ENCODE measurements around the gene ART3. TPM values are rescaled to one million over a fixed set of nuclear protein-coding genes. Genes with fewer than 3 reads are reported as not detected.

Gene ART3
- polyA plus RNA-seq, 6 donors from 2014 or later = not detected

DNA sequence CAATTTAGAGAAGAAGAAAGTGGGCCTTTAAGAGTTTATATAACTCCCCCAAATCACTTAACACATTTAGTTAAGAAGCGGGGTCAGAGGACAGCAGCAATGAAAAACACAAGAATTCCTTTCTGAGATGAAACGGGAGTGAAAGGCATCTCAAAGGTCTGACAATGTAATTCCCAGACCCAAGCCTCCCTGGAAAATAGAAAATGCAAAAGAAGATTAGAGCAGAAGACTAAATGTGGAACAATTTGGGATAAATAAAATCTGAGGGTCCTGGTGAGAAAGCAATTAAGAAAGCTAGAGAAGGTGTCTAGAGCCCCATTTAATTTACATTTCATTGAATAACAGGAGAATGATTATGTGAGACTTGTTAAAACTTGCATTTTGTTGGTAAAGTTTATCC, 19.1 kb upstream of the ART3 start:
- Mint-ChIP-seq H3K4me1 (peaks cover 13 to 17% (median 16%) of the 10 kb centered on the region in 3 donors), H3K27me3 (no peaks in the 10 kb centered on the region), H3K27ac (peak overlapping the region in 4 of 6 donors; percentile 12 to 73 (median 59)), H3K4me3 (no peak overlapping the region), H3K36me3 (no peaks in the 10 kb centered on the region), H3K9me3 (no peaks in the 10 kb centered on the region)
- ATAC-seq (ENCODE audit: low read depth in 2 of 2) = no peak
- DNase-seq = no peak

DNA sequence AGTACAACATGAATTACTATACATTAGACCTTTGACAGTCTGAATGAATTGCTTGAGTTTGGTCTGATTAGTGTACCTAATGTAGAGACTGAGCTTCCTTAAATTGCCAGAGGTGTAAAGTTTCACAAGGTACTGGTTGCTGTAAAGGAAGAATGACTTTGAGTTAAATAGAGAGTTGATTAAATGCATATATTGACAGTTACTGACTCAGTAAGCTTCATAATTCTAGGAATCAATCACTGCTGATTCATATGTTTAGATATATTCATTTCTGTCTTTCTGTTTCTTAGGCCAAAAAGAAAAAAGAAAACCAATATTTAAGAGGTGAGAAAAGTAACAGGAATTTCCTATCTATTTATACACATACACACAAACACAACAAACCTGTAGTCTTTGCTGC, 16.2 kb upstream of the ART3 start:
- H3K9me3 Mint-ChIP-seq = no peaks in the 10 kb centered on the region
- H3K36me3 Mint-ChIP-seq = no peaks in the 10 kb centered on the region
- H3K4me1 Mint-ChIP-seq = peaks cover 33 to 41% (median 39%) of the 10 kb centered on the region in 3 donors
- no peaks in the 10 kb centered on the region for H3K27me3 Mint-ChIP-seq
- H3K27ac Mint-ChIP-seq = no peak overlapping the region
- DNase-seq (no peak), ATAC-seq (ENCODE audit: low read depth in 2 of 2) (no peak)
- H3K4me3 Mint-ChIP-seq = no peak overlapping the region

GRCh38 chr4:76058888-76059426, 15.6 kb upstream of the ART3 start:
- Mint-ChIP-seq H3K4me3 (no peak overlapping the region), H3K27me3 (no peaks in the 10 kb centered on the region), H3K36me3 (no peaks in the 10 kb centered on the region), H3K4me1 (peaks cover 33 to 41% (median 39%) of the 10 kb centered on the region in 3 donors), H3K9me3 (no peaks in the 10 kb centered on the region), H3K27ac (peak overlapping the region in 1 of 6 donors; percentile 40)
- DNase-seq = no peak
- no peak for ATAC-seq (ENCODE audit: low read depth in 2 of 2)

DNA sequence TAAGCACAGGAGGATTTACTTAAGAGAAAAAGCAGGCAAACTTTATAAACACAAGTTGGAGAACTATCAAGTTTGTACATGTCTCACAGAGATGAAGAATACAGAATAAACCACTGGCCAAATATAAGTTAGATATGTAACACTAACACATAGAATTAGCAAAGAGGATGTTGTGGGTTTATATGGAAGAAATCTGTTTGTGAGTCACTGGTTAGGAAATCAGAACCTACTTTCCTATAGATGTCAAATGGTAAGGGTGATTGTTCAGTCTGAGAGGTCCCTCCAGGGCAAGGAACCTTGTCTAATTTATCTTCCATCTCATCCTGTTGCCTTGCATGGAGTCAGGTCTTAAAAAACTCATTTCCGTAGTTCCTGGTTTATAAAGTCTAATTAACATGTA, 14.8 kb upstream of the ART3 start:
- ATAC-seq (ENCODE audit: low read depth in 2 of 2) = no peak
- H3K36me3 Mint-ChIP-seq = no peaks in the 10 kb centered on the region
- DNase-seq = no peak
- H3K4me3 Mint-ChIP-seq = no peak overlapping the region
- H3K27ac Mint-ChIP-seq = no peak overlapping the region
- no peaks in the 10 kb centered on the region for H3K27me3 Mint-ChIP-seq
- no peaks in the 10 kb centered on the region for H3K9me3 Mint-ChIP-seq
- peaks cover 33 to 41% (median 37%) of the 10 kb centered on the region in 3 donors for H3K4me1 Mint-ChIP-seq

DNA sequence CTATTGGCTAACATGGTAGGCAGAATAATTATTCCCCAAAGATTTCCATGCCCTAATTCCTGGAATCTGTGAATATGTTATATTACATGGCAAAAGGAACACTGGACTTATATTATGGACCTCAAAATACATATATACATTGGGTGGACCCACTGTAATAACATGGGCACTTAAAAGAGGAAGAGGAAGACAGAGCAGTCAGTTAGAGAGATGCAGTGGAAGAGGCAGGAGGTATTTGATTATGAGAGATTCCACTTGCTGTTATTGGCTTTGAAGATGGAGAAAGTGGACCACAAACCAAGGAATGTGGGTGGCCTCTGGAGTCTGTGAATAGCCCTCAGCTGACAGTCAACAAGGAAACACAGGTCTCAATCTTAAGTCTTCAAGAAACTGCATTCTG, 14.0 kb upstream of the ART3 start:
- Mint-ChIP-seq H3K4me1 (peaks cover 25 to 33% (median 30%) of the 10 kb centered on the region in 3 donors), H3K27ac (peak overlapping the region in 1 of 6 donors; percentile 74), H3K36me3 (no peaks in the 10 kb centered on the region), H3K4me3 (peak overlapping the region in 1 of 8 donors; percentile 32), H3K27me3 (no peaks in the 10 kb centered on the region), H3K9me3 (no peaks in the 10 kb centered on the region)
- ATAC-seq (ENCODE audit: low read depth in 2 of 2) (peak in 1 of 2 donors; percentile 22), DNase-seq (no peak)

DNA sequence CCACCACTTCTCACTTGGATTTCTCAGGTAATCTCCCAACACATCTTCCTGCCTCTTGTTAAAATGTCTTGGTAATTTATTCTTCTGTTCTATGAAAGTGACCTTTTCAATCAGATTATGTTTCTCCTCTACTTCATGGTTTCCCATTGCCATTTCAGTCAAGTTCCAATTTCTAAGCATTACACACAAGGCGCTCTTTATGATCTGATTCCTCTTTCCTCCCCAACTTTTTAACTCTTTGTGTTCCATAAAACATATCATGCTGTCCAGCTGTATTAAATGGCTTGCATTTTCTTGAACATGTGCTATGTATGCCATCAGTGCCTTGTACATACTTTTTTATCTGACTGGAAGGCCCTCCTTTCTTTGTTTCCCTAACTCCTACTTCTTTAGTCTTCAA, 13.1 kb upstream of the ART3 start:
- Mint-ChIP-seq H3K4me3 (peak overlapping the region in 7 of 8 donors; percentile 1 to 58 (median 20)), H3K36me3 (no peaks in the 10 kb centered on the region), H3K9me3 (no peaks in the 10 kb centered on the region), H3K27ac (peak overlapping the region in 4 of 6 donors; percentile 6 to 83 (median 75)), H3K27me3 (no peaks in the 10 kb centered on the region), H3K4me1 (peaks cover 25 to 31% (median 29%) of the 10 kb centered on the region in 3 donors)
- DNase-seq = no peak
- no peak for ATAC-seq (ENCODE audit: low read depth in 2 of 2)

- Mint-ChIP-seq H3K9me3 (no peaks in the 10 kb centered on the region), H3K27ac (peak overlapping the region in 5 of 6 donors; percentile 18 to 83 (median 74)), H3K36me3 (no peaks in the 10 kb centered on the region), H3K4me1 (peaks cover 25 to 31% (median 29%) of the 10 kb centered on the region in 3 donors), H3K4me3 (peak overlapping the region; percentile 1 to 76 (median 42)), H3K27me3 (no peaks in the 10 kb centered on the region)
- peak; percentile 99 for ATAC-seq (ENCODE audit: low read depth in 2 of 2)
- peak; percentile 66 for DNase-seq
Observed at GRCh38 chr4:76061982-76062381, 12.5 kb upstream of the ART3 start.

DNA sequence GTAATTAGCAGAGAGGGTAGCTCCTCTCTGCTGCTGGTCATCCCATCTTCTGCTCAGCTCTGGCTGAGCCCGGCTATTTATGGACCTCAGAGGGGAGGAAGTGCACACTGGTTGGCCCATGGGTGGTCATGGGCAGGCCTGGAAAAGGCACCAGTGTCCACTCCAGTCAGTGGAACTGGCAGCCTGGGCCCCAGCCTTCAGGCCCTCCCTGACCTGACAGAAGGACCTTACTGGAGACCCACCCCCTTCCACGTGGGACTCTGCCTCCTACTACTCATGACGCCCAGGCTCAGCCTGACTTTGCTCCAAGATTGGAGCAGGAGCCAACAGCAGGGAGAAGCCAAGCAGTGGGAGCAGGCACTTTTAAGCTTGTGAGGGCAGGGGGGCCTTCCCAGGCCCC, 8.0 kb upstream of the ART3 start:
- DNase-seq = no peak
- Mint-ChIP-seq H3K36me3 (no peaks in the 10 kb centered on the region), H3K4me3 (no peak overlapping the region), H3K27me3 (no peaks in the 10 kb centered on the region), H3K9me3 (no peaks in the 10 kb centered on the region), H3K27ac (no peak overlapping the region), H3K4me1 (peaks cover 10 to 14% (median 12%) of the 10 kb centered on the region in 3 donors)
- no peak for ATAC-seq (ENCODE audit: low read depth in 2 of 2)

GRCh38 chr4:76067652-76068286, 6.7 kb upstream of the ART3 start:
- peak; percentile 92 to 98 for ATAC-seq (ENCODE audit: low read depth in 2 of 2)
- Mint-ChIP-seq H3K27ac (no peak overlapping the region), H3K27me3 (no peaks in the 10 kb centered on the region), H3K4me3 (no peak overlapping the region), H3K36me3 (no peaks in the 10 kb centered on the region), H3K4me1 (peaks cover 3 to 4% (median 4%) of the 10 kb centered on the region in 3 donors), H3K9me3 (no peaks in the 10 kb centered on the region)
- DNase-seq = peak; percentile 71

- H3K27ac Mint-ChIP-seq = no peak overlapping the region
- no peak overlapping the region for H3K4me3 Mint-ChIP-seq
- H3K27me3 Mint-ChIP-seq = no peaks in the 10 kb centered on the region
- DNase-seq (no peak), ATAC-seq (ENCODE audit: low read depth in 2 of 2) (no peak)
- H3K9me3 Mint-ChIP-seq = no peaks in the 10 kb centered on the region
- no peaks in the 10 kb centered on the region for H3K36me3 Mint-ChIP-seq
- no peaks in the 10 kb centered on the region for H3K4me1 Mint-ChIP-seq
Observed at GRCh38 chr4:76072760-76073159, 1.7 kb upstream of the ART3 start.

DNA sequence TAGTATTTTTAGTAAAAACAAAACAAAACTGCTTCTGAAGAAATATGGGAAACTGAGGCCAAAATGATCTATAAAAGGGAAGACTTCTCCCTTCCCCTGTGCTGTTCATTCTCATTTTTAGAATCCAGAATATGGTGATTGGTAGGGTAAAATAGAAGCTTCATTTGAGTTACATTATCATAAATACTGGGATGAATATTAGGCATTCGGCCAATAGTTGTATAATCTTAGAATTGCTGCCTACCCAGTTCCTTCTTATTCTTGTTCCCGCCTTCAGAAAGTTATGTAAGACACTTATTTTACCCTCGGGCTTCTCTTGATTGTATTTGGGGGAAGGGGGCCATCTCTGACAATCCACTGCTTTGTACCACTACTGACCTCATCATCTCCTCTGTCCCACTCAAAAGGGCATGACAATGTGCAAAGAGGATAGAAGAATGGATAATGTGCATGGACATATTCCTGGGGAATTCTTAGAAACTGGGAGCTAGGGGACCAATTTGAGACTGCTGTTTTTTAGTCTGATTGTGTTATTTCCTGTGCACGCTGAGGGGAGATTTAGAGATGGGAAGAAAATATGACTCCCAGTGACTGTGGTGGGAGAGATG, 588 bp downstream of the ART3 start:
- Mint-ChIP-seq H3K27me3 (peaks cover 10 to 12% (median 12%) of the 10 kb centered on the region in 3 donors), H3K4me1 (no peaks in the 10 kb centered on the region)

DNA sequence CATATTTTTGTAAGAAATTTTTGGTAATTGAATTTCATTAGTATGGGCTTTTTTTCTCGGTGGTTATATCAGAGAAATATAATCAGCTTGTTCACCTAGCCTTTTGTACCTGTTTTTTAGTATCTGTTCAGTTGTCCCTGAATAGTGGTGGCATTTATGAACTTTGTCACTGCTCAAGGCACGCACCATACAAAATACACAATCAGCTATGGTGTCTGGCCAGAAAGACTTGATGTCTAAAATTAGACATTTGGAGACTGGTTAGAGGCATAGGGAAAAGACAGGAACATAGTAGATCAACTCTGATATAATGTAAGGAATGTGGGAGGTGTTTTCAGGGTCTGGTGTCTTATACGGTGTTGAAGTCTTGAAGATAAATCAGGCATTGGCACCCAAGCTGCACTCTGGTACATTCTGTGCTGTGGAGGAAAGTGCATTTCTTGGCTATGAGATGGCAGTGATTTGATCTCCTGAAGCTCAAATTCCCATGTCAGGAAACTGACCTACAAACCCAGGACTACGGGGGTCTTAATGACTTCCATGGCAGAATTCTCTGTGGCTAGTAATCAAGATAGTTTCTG, 3.6 kb downstream of the ART3 start:
- ATAC-seq (ENCODE audit: low read depth in 2 of 2) = no peak
- Mint-ChIP-seq H3K4me1 (no peaks in the 10 kb centered on the region), H3K27me3 (peaks cover 10 to 22% (median 12%) of the 10 kb centered on the region in 3 donors), H3K4me3 (no peak overlapping the region), H3K27ac (no peak overlapping the region), H3K36me3 (no peaks in the 10 kb centered on the region), H3K9me3 (no peaks in the 10 kb centered on the region)
- DNase-seq = no peak

More for the DNA sequence above, 588 bp downstream of the ART3 start:
- H3K36me3 Mint-ChIP-seq = no peaks in the 10 kb centered on the region
- H3K27ac Mint-ChIP-seq = no peak overlapping the region
- DNase-seq = no peak
- no peak for ATAC-seq (ENCODE audit: low read depth in 2 of 2)
- H3K4me3 Mint-ChIP-seq = no peak overlapping the region
- no peaks in the 10 kb centered on the region for H3K9me3 Mint-ChIP-seq

- DNase-seq (no peak), ATAC-seq (ENCODE audit: low read depth in 2 of 2) (no peak)
- Mint-ChIP-seq H3K9me3 (no peaks in the 10 kb centered on the region), H3K36me3 (no peaks in the 10 kb centered on the region), H3K27me3 (peaks cover 16 to 20% (median 17%) of the 10 kb centered on the region in 3 donors), H3K4me1 (no peaks in the 10 kb centered on the region), H3K27ac (no peak overlapping the region), H3K4me3 (no peak overlapping the region)
Observed at GRCh38 chr4:76083386-76083988, 9.0 kb downstream of the ART3 start.

Data from naive B cell (primary cell).